Upper lobe of left lung (tissue), 4 donors: ENCODE data around the gene DIAPH2.

Experiments
- POLR2A ChIP-seq, 4 donors: fragments of 450-650 bp; IDR thresholded peaks; one replicate each; pipeline ENCODE4 v1.5.1; 2016 to 2017; ENCODE audit warnings: antibody characterized with exemption in 4 of 4, mild to moderate bottlenecking in 2 of 4
- POLR2AphosphoS5 ChIP-seq, 2 donors: sonication (generic); formaldehyde crosslinking; IDR thresholded peaks; one replicate each; pipeline ENCODE4 v1.5.1; 2017; ENCODE audit warnings: antibody characterized with exemption in 2 of 2
- TF ChIP-seq, protein P1 (sequence below), 6 experiments: fragments of 450-650 bp in 4 of 6; fragments of 200-600 bp in 2 of 6; sonication (generic) in 2 of 6; IDR thresholded peaks; one replicate each; pipeline ENCODE4 v1.5.1; 2016 to 2019; ENCODE audit warnings: antibody characterized with exemption in 6 of 6

DNA sequence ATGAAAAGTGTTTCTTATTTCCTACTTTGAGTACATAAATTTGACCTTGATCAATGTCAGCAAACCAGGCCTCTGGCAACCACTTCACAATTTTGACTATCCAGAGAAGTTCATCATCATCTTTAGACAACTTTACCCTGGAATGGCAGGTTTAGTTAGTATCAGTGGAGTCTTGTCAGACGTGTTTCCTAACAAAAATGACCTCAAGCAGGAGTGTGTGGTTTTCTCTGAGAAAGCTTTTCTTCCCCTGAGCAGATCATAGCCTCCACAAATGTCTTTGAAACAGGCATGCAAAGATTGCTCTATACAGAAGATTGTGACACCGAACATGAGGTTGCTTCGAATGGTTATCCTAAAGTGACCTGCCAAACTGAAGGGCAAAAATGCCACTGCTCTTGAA is 841.3 kb downstream of the DIAPH2 start:
- TF ChIP-seq, protein P1, sequence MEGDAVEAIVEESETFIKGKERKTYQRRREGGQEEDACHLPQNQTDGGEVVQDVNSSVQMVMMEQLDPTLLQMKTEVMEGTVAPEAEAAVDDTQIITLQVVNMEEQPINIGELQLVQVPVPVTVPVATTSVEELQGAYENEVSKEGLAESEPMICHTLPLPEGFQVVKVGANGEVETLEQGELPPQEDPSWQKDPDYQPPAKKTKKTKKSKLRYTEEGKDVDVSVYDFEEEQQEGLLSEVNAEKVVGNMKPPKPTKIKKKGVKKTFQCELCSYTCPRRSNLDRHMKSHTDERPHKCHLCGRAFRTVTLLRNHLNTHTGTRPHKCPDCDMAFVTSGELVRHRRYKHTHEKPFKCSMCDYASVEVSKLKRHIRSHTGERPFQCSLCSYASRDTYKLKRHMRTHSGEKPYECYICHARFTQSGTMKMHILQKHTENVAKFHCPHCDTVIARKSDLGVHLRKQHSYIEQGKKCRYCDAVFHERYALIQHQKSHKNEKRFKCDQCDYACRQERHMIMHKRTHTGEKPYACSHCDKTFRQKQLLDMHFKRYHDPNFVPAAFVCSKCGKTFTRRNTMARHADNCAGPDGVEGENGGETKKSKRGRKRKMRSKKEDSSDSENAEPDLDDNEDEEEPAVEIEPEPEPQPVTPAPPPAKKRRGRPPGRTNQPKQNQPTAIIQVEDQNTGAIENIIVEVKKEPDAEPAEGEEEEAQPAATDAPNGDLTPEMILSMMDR (IDR thresholded peaks at IDR 0.05), result no peak
- TF ChIP-seq POLR2A (IDR thresholded peaks at IDR 0.05) (no peak), POLR2AphosphoS5 (IDR thresholded peaks at IDR 0.05) (no peak)
